ENCODE measurements around the gene PDLIM4. TPM values are rescaled to one million over a fixed set of nuclear protein-coding genes. Genes with fewer than 3 reads are reported as not detected.

Gene PDLIM4
- total and polyA plus RNA-seq, 2 experiments from 2014 or later = 25.2 to 31.8 TPM

DNA sequence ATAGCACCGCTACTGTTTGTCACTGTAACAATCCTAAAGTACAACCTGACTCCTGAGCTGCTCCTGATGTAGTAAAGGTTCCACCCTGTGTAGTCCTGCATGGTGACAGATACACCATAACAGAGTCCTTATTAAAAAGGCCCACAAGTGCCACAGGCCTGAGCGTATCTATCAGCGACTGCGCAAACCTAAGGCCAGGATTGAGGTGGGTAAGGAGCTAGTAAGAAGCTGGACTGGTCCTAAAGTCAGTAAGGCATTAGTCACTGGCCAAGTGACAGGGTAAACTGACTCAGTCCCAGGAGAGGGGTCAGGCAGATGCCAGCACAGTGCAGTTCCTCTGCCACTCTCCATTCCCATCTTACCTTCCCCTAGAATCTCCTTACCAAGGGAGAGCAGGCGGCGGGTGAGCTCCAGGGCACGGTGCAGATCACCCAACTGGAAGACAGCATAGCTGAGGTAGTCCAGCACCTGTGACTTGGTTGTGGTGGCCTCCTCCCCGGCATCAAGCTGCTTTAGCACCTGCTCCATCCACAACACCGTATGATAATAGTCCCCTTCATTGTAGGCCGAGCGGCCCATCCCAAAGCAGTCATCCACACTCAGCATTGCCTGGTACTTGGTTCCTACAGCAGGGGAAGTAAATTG lies 47.5 kb upstream of the PDLIM4 start (continued):
- TF ChIP-seq, protein P1, sequence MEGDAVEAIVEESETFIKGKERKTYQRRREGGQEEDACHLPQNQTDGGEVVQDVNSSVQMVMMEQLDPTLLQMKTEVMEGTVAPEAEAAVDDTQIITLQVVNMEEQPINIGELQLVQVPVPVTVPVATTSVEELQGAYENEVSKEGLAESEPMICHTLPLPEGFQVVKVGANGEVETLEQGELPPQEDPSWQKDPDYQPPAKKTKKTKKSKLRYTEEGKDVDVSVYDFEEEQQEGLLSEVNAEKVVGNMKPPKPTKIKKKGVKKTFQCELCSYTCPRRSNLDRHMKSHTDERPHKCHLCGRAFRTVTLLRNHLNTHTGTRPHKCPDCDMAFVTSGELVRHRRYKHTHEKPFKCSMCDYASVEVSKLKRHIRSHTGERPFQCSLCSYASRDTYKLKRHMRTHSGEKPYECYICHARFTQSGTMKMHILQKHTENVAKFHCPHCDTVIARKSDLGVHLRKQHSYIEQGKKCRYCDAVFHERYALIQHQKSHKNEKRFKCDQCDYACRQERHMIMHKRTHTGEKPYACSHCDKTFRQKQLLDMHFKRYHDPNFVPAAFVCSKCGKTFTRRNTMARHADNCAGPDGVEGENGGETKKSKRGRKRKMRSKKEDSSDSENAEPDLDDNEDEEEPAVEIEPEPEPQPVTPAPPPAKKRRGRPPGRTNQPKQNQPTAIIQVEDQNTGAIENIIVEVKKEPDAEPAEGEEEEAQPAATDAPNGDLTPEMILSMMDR (conservative IDR thresholded peaks at IDR 0.05; ENCODE audit: low read depth in 2 of 2) = no peak
- TF ChIP-seq ZNF114 (CRISPR knock-in tag; IDR thresholded peaks at IDR 0.05) = no peak
- no peak for TF ChIP-seq POLR2AphosphoS5 (IDR thresholded peaks at IDR 0.05; ENCODE audit: low read depth)
- TF ChIP-seq JUNB (IDR thresholded peaks at IDR 0.05; ENCODE audit: unreplicated experiment) = no peak
- TF ChIP-seq, protein P2, sequence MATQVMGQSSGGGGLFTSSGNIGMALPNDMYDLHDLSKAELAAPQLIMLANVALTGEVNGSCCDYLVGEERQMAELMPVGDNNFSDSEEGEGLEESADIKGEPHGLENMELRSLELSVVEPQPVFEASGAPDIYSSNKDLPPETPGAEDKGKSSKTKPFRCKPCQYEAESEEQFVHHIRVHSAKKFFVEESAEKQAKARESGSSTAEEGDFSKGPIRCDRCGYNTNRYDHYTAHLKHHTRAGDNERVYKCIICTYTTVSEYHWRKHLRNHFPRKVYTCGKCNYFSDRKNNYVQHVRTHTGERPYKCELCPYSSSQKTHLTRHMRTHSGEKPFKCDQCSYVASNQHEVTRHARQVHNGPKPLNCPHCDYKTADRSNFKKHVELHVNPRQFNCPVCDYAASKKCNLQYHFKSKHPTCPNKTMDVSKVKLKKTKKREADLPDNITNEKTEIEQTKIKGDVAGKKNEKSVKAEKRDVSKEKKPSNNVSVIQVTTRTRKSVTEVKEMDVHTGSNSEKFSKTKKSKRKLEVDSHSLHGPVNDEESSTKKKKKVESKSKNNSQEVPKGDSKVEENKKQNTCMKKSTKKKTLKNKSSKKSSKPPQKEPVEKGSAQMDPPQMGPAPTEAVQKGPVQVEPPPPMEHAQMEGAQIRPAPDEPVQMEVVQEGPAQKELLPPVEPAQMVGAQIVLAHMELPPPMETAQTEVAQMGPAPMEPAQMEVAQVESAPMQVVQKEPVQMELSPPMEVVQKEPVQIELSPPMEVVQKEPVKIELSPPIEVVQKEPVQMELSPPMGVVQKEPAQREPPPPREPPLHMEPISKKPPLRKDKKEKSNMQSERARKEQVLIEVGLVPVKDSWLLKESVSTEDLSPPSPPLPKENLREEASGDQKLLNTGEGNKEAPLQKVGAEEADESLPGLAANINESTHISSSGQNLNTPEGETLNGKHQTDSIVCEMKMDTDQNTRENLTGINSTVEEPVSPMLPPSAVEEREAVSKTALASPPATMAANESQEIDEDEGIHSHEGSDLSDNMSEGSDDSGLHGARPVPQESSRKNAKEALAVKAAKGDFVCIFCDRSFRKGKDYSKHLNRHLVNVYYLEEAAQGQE (IDR thresholded peaks at IDR 0.05; ENCODE audit: unreplicated experiment) = no peak
- TF ChIP-seq EZH2phosphoT487 (IDR thresholded peaks at IDR 0.05; ENCODE audit: unreplicated experiment) = no peak

DNA sequence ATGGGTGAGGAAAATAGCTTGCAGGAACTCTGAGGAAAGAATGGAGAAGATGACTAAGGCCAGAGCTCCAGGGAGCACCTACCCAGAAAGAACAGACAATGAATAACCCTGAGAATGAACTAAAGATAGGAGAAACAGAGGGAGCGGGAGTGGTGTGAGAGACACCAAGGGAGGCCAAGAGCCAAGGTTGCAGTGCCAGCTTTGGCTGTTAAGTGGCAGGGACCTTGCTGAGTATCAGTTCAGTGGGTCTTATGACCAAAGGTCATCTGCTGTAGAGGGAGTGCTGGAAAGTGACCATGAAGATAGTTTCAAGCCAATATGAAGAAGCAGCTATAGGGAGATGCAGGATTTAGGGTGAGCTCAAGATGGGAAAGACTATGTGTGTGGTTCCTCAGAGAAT lies 46.6 kb upstream of the PDLIM4 start:
- Mint-ChIP-seq H3K27me3 (ENCODE audit: insufficient read depth, low read depth, poor library complexity) (peaks cover 4% of the 10 kb centered on the region), H3K27ac (no peak overlapping the region), H3K4me1 (peaks cover 6% of the 10 kb centered on the region; the same call in 2 of the 3 replicates), H3K4me3 (no peak overlapping the region), H3K36me3 (ENCODE audit: low read depth) (no peaks in the 10 kb centered on the region), H3K9me3 (no peaks in the 10 kb centered on the region)
- Histone ChIP-seq H3K79me2 (replicated peaks; ENCODE audit: insufficient read depth) (no peaks in the 10 kb centered on the region), H3K9me2 (ENCODE audit: insufficient read depth) (0 out of 2 replicates have a peak, but pooled peaks cover 5% of the 10 kb centered on the region), H3F3A (replicated peaks; ENCODE audit: low read depth) (no peaks in the 10 kb centered on the region), H3K27me3 (ENCODE audit: insufficient read depth) (no peaks in the 10 kb centered on the region), H3K27ac (ENCODE audit: low read depth) (no peak overlapping the region), H3K4me3 (no peak overlapping the region), H3K4me1 (ENCODE audit: insufficient read depth) (no peaks in the 10 kb centered on the region), H4K20me1 (replicated peaks; ENCODE audit: insufficient read depth) (no peaks in the 10 kb centered on the region), H3K36me3 (ENCODE audit: insufficient read depth) (no peaks in the 10 kb centered on the region), H3K4me2 (no peak overlapping the region), H2AFZ (no peak overlapping the region)
- DNase-seq (ENCODE audit: low spot score) = no peak
- ATAC-seq = no peak
- no peak for TF ChIP-seq ZNF114 (CRISPR knock-in tag; IDR thresholded peaks at IDR 0.05)
- TF ChIP-seq STAT1 (IDR thresholded peaks at IDR 0.05; ENCODE audit: unreplicated experiment) = no peak
- TF ChIP-seq, protein P2 (IDR thresholded peaks at IDR 0.05; ENCODE audit: unreplicated experiment) = no peak
- TF ChIP-seq, protein P3, sequence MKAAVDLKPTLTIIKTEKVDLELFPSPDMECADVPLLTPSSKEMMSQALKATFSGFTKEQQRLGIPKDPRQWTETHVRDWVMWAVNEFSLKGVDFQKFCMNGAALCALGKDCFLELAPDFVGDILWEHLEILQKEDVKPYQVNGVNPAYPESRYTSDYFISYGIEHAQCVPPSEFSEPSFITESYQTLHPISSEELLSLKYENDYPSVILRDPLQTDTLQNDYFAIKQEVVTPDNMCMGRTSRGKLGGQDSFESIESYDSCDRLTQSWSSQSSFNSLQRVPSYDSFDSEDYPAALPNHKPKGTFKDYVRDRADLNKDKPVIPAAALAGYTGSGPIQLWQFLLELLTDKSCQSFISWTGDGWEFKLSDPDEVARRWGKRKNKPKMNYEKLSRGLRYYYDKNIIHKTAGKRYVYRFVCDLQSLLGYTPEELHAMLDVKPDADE (IDR thresholded peaks at IDR 0.05) = no peak
- TF ChIP-seq NANOG (IDR thresholded peaks at IDR 0.05; ENCODE audit: borderline replicate concordance) = no peak

Data from GM23338 (cell line).